Trophoblast cell (in vitro differentiated cells and primary cell): Measurements from ENCODE around the gene UBXN11.
"Not testable (repeated sequence)": the region's sequence is repeated elsewhere in the genome, so short reads cannot be mapped to it uniquely, and the experiment has no call there.

ENCODE experiments used
- DNase-seq, 2 donors: peaks; one replicate each; pipeline ENCODE4 v3.0.0-alpha.2; 2016
- H2AFZ ChIP-seq: 2 replicates; pipeline ENCODE4 v1.6.1; 2013; ENCODE audit warnings: low read length, moderate library complexity, mild to moderate bottlenecking; ENCODE audit not compliant: insufficient read depth, poor library complexity
- H2AK5ac ChIP-seq: 2 replicates; pipeline ENCODE4 v1.6.1; 2013; ENCODE audit warnings: mild to moderate bottlenecking, low read length
- H2BK120ac ChIP-seq: 2 replicates; pipeline ENCODE4 v1.6.1; 2013; ENCODE audit warnings: low read length, mild to moderate bottlenecking, moderate library complexity; ENCODE audit not compliant: insufficient read depth, poor library complexity
- H2BK12ac ChIP-seq: 2 replicates; pipeline ENCODE4 v1.6.1; 2013; ENCODE audit warnings: mild to moderate bottlenecking, low read length, moderate library complexity
- H2BK5ac ChIP-seq: 2 replicates; pipeline ENCODE4 v1.6.1; 2013; ENCODE audit warnings: low read length, low read depth, moderate library complexity, mild to moderate bottlenecking; ENCODE audit not compliant: poor library complexity
- H3K14ac ChIP-seq: 2 replicates; pipeline ENCODE4 v1.6.1; 2013; ENCODE audit warnings: mild to moderate bottlenecking, low read length
- H3K18ac ChIP-seq: 2 replicates; pipeline ENCODE4 v1.6.1; 2013; ENCODE audit warnings: mild to moderate bottlenecking, low read length
- H3K23ac ChIP-seq: 2 replicates; pipeline ENCODE4 v1.6.1; 2013; ENCODE audit warnings: low read length
- H3K27ac ChIP-seq: 2 replicates; pipeline ENCODE4 v1.5.1; 2013; ENCODE audit warnings: low read depth, mild to moderate bottlenecking, inconsistent platforms, low read length, moderate library complexity
- H3K27me3 ChIP-seq: 2 replicates; pipeline ENCODE4 v1.6.1; 2013; ENCODE audit warnings: inconsistent platforms, mild to moderate bottlenecking, low read length, moderate library complexity; ENCODE audit not compliant: insufficient read depth
- H3K36me3 ChIP-seq, 2 experiments: 1 replicate in 1 of 2; 2 replicates in 1 of 2; pipeline ENCODE4 v1.6.1; 2013; ENCODE audit warnings: low read length in 2 of 2, mild to moderate bottlenecking in 2 of 2, moderate library complexity in 1 of 2; ENCODE audit not compliant: insufficient read depth in 2 of 2, control insufficient read depth in 1 of 2
- H3K4ac ChIP-seq: 2 replicates; pipeline ENCODE4 v1.6.1; 2013; ENCODE audit warnings: low read depth, mild to moderate bottlenecking, low read length, moderate library complexity
- H3K4me1 ChIP-seq, 2 experiments: 1 replicate in 1 of 2; 2 replicates in 1 of 2; pipeline ENCODE4 v1.6.1; 2013; ENCODE audit warnings: low read length in 2 of 2, mild to moderate bottlenecking in 2 of 2, moderate library complexity in 1 of 2; ENCODE audit not compliant: insufficient read depth in 2 of 2, control insufficient read depth in 1 of 2
- H3K4me2 ChIP-seq: 2 replicates; pipeline ENCODE4 v1.6.1; 2013; ENCODE audit warnings: inconsistent platforms, mild to moderate bottlenecking, low read length, moderate library complexity
- H3K4me3 ChIP-seq: 2 replicates; pipeline ENCODE4 v1.5.1; 2013; ENCODE audit warnings: mild to moderate bottlenecking, low read depth, low read length, inconsistent platforms
- H3K79me1 ChIP-seq: one replicate; pipeline ENCODE4 v1.6.1; 2013; ENCODE audit warnings: low read length
- H3K79me2 ChIP-seq: 2 replicates; pipeline ENCODE4 v1.6.1; 2013; ENCODE audit warnings: low read length, mild to moderate bottlenecking; ENCODE audit not compliant: control insufficient read depth, insufficient read depth, poor library complexity
- H3K9ac ChIP-seq: 2 replicates; pipeline ENCODE4 v1.6.1; 2013; ENCODE audit warnings: mild to moderate bottlenecking, low read length
- H3K9me3 ChIP-seq: 2 replicates; pipeline ENCODE4 v1.6.1; 2013; ENCODE audit warnings: low read depth, mild to moderate bottlenecking, control low read depth, inconsistent platforms, low read length; ENCODE audit not compliant: insufficient read depth
- H4K12ac ChIP-seq: 2 replicates; pipeline ENCODE4 v1.6.1; 2013; ENCODE audit warnings: low read depth, mild to moderate bottlenecking, low read length, moderate library complexity
- H4K8ac ChIP-seq: 2 replicates; pipeline ENCODE4 v1.6.1; 2013; ENCODE audit warnings: low read depth, mild to moderate bottlenecking, low read length, moderate library complexity
- H4K91ac ChIP-seq: one replicate; pipeline ENCODE4 v1.6.1; 2013; ENCODE audit warnings: low read depth, mild to moderate bottlenecking, low read length, moderate library complexity
- WGBS: extraction: QIAGEN DNeasy Blood & Tissue Kit; methylation state at CpG from one replicate; pipeline ENCODE4 v1.1.7; 2013; ENCODE audit warnings: missing lambda C conversion rate; ENCODE audit not compliant: insufficient read length, insufficient coverage; ENCODE audit errors: extremely low coverage; 5-methylcytosine and 5-hydroxymethylcytosine counted together

The UBXN11 gene

DNA sequence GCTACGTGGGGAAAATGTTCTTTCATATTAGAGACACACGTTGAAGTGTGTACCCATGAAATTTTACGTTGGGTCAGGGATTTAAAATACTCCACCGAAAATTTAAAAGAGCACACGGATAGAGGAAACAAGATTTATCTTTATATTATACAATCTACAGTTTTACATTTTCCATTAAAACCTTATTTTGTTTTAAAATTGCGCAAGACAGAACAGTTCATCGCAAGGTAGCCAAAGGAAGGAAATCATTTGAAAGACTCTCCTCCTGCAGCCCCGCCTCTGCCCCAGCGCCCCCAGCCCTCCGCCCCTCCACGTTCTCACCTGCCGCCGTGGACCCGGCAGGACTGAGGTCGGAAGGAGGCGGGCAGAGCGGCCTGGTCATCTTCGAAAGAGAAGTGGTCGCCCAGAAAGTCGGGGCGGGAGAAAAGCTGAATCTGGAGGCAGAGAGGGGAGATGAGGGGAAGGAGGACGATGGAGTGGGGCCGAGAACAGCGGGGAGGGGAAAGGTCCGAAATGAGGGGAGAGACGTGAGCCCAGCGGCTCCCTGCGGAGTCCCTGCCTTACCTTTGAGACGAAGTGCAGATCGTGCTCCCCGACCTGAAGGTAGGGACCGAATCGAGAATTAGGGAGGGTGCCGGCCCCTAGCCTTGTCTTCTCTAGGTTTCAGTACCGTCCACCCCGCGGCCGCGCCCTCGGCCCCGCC lies 29.5 kb upstream of the UBXN11 start:
- peak overlapping the region; percentile 66 for H3K4me3 ChIP-seq
- peaks cover 14 to 19% of the 10 kb centered on the region in 2 experiments for H3K36me3 ChIP-seq
- no peak overlapping the region for H3K23ac ChIP-seq
- no CpG with 5 or more reads among the region's 41 CpGs for WGBS
- no peak overlapping the region for H4K8ac ChIP-seq
- no peak overlapping the region for H2BK120ac ChIP-seq
- H3K4me2 ChIP-seq, result peak overlapping the region; percentile 84
- H4K91ac ChIP-seq, result no peak overlapping the region
- no peak overlapping the region for H2BK12ac ChIP-seq
- no peak overlapping the region for H3K14ac ChIP-seq
- H3K79me2 ChIP-seq, result no peaks in the 10 kb centered on the region
- no peak overlapping the region for H4K12ac ChIP-seq
- no peak overlapping the region for H2BK5ac ChIP-seq
- H3K4ac ChIP-seq, result no peak overlapping the region
- no peak overlapping the region for H3K27ac ChIP-seq
- H3K9ac ChIP-seq, result no peak overlapping the region
- peaks cover 9 to 10% of the 10 kb centered on the region in 2 experiments for H3K4me1 ChIP-seq
- no peaks in the 10 kb centered on the region for H3K27me3 ChIP-seq
- H3K18ac ChIP-seq, result no peak overlapping the region
- H2AFZ ChIP-seq, result no peak overlapping the region
- H2AK5ac ChIP-seq, result no peak overlapping the region
- no peaks in the 10 kb centered on the region for H3K79me1 ChIP-seq
- no peaks in the 10 kb centered on the region for H3K9me3 ChIP-seq
- DNase-seq, result no peak

DNA sequence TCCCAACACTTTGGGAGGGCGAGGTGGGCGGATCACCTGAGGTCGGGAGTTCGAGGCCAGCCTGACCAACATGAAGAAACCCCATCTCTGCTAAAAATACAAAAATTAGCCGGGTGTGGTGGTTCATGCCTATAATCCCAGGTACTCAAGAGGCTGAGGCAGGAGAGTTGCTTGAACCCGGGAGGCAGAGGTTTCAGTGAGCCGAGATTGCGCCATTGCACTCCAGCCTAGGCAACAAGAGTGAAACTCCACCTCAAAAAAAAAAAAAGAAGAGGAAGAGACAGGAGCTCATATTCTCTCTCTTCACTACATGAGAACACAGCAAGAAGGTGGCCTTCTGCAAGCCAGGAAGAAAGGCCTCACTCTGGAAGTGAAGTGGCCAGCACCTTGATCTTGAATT lies 26.9 kb upstream of the UBXN11 start:
- WGBS, result no CpG with 5 or more reads among the region's 8 CpGs
- H2AK5ac ChIP-seq, H3K4me2 ChIP-seq, H2AFZ ChIP-seq, H4K8ac ChIP-seq, H3K27ac ChIP-seq, H3K18ac ChIP-seq, H3K4me3 ChIP-seq, H3K14ac ChIP-seq, H3K23ac ChIP-seq, H4K91ac ChIP-seq, H4K12ac ChIP-seq, H2BK12ac ChIP-seq, H3K9me3 ChIP-seq, H3K27me3 ChIP-seq, H3K4me1 ChIP-seq, DNase-seq, H2BK120ac ChIP-seq, H3K4ac ChIP-seq, H3K79me1 ChIP-seq, H2BK5ac ChIP-seq, H3K9ac ChIP-seq, H3K79me2 ChIP-seq: not testable (repeated sequence)
- peaks cover 18 to 20% of the 10 kb centered on the region in 2 experiments for H3K36me3 ChIP-seq

DNA sequence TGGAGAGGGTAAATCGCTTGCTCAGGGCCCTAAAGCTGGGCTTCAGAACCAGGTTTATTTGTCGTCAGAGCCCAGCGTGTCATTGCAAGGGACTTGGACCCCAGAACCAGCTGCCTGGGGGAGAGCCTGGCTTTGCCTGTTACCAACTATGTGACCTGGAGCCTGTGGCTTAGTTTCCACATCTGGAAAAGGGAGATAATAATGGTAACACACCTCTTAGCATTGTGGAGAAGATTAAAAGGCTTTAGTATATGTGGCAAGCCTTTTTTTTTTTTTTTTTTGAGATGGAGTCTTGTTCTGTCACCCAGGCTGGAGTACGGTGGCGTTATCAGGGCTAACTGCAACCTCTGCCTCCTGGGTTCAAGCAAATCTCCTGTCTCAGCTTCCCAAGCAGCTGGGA lies 23.8 kb upstream of the UBXN11 start:
- no CpG with 5 or more reads among the region's 5 CpGs for WGBS

DNA sequence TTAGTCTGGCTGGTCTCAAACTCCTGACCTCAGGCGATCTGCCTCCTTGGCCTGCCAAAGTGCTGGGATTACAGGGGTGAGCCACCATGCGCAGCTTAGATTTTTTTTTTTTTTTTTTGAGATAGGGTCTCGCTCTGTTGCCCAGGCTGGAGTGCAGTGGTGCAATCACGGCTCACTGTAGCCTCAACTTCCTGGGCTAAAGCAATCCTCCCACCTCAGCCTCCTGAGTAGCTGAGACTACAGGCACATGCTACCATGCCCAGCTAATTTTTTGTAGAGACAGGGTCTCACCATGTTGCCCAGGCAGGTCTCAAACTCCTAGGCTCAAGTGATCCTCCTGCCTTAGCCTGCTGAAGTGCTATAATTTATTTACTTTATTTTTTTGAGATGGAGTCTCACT lies 22.9 kb upstream of the UBXN11 start:
- not testable (repeated sequence) for H4K91ac ChIP-seq, H4K12ac ChIP-seq, H3K4me3 ChIP-seq, H3K9ac ChIP-seq, H3K14ac ChIP-seq, H2AK5ac ChIP-seq, H3K23ac ChIP-seq, H2BK12ac ChIP-seq, H3K4ac ChIP-seq, H2AFZ ChIP-seq, H3K4me1 ChIP-seq, H3K27ac ChIP-seq, H3K4me2 ChIP-seq, H2BK5ac ChIP-seq, H3K79me1 ChIP-seq, H3K9me3 ChIP-seq, H3K27me3 ChIP-seq, H4K8ac ChIP-seq, H3K79me2 ChIP-seq, H3K18ac ChIP-seq, DNase-seq, H2BK120ac ChIP-seq
- WGBS, result no CpG with 5 or more reads among the region's 4 CpGs
- peaks cover 24 to 32% of the 10 kb centered on the region in 2 experiments for H3K36me3 ChIP-seq

More for the DNA sequence above, 23.8 kb upstream of the UBXN11 start:
- Histone ChIP-seq H4K12ac (no peak overlapping the region), H3K27ac (no peak overlapping the region), H3K9me3 (no peaks in the 10 kb centered on the region), H3K4ac (no peak overlapping the region), H3K4me2 (no peak overlapping the region), H3K36me3 (peaks cover 22 to 26% of the 10 kb centered on the region in 2 experiments), H2BK120ac (no peak overlapping the region), H3K79me1 (no peaks in the 10 kb centered on the region), H3K79me2 (no peaks in the 10 kb centered on the region), H2AFZ (no peak overlapping the region), H2BK12ac (no peak overlapping the region), H3K14ac (no peak overlapping the region), H2AK5ac (no peak overlapping the region), H3K18ac (no peak overlapping the region), H3K4me1 (no peaks in the 10 kb centered on the region), H3K4me3 (no peak overlapping the region), H3K9ac (no peak overlapping the region), H4K8ac (no peak overlapping the region), H2BK5ac (no peak overlapping the region), H4K91ac (no peak overlapping the region), H3K27me3 (no peaks in the 10 kb centered on the region), H3K23ac (no peak overlapping the region)
- DNase-seq, result no peak
